Mucosa of descending colon (tissue), 3 donors: ENCODE data around the gene MYO5B. TPM values are rescaled to one million over a fixed set of nuclear protein-coding genes. Genes with fewer than 3 reads are reported as not detected.

Experiments
- ATAC-seq: fragments of 200-7000 bp; cut with Tn5 transposase; one replicate; pipeline ENCODE4 v1.9.1; 2020; ENCODE audit warnings: mild to moderate bottlenecking, moderate library complexity
- DNase-seq, 3 donors: peaks; one replicate each; pipeline ENCODE4 v3.0.0-alpha.2; 2020
- H3K36me3 ChIP-seq: fragments of 200-600 bp; one replicate; pipeline ENCODE4 v1.8.0; 2021; ENCODE audit warnings: low read depth, mild to moderate bottlenecking
- H3K4me1 ChIP-seq: fragments of 200-600 bp; one replicate; pipeline ENCODE4 v1.8.0; 2021; ENCODE audit warnings: low read depth, mild to moderate bottlenecking
- H3K4me3 ChIP-seq: fragments of 200-600 bp; one replicate; pipeline ENCODE4 v1.8.0; 2021; ENCODE audit warnings: mild to moderate bottlenecking
- H3K9me3 ChIP-seq: fragments of 200-600 bp; one replicate; pipeline ENCODE4 v1.8.0; 2021; ENCODE audit warnings: mild to moderate bottlenecking
- CTCF ChIP-seq: fragments of 200-600 bp; IDR thresholded peaks from one replicate; pipeline ENCODE4 v1.8.0; 2022; ENCODE audit warnings: antibody characterized with exemption, mild to moderate bottlenecking
- intact Hi-C, 2 donors: fragments of 100-400 bp; cut with DNase I in 1 of 2; cut with micrococcal nuclease in 1 of 2; formaldehyde crosslinking; loops; one replicate each; pipeline versions ENCODE4 v1.11.0 to v1.11.1; 2022; cut with DNase I, micrococcal nuclease
- total RNA-seq, 3 donors: library from RNA; stranded (reverse); fragmentation: NEBNext Ultra II Directional in 2 of 3; extraction: Animal tissue kit (Norgen Biotek cat#: 25700) in 2 of 3; gene quantifications; one replicate each; pipeline versions ENCODE4 v1.2.1 to v1.2.4, GENCODE V29; 2021 to 2023
- donor health status: DM: no; HTN: no; CAD: no; lungs with moderate emphysema.
- donor health status: DM: no; HTN: no; CAD: no.
- donor health status: DM: no; HTN: yes; CAD: no.

Gene MYO5B
- total RNA-seq, 3 donors from 2014 or later: 52.7 to 179 (median 120) TPM

- DNase-seq (no peak), ATAC-seq (peak; percentile 84)
- peaks cover 4% of the 10 kb centered on the region for H3K4me1 ChIP-seq
- H3K4me3 ChIP-seq: no peak overlapping the region
- TF ChIP-seq CTCF: no peak
- intact Hi-C loops: no loop called here
- no peaks in the 10 kb centered on the region for H3K36me3 ChIP-seq
- no peaks in the 10 kb centered on the region for H3K9me3 ChIP-seq
Measured at GRCh38 chr18:50144540-50144939, 50.4 kb downstream of the MYO5B start.

GRCh38 chr18:50143886-50144285, 51.1 kb downstream of the MYO5B start:
- Histone ChIP-seq H3K36me3 (no peaks in the 10 kb centered on the region), H3K9me3 (no peaks in the 10 kb centered on the region), H3K4me3 (no peak overlapping the region), H3K4me1 (peaks cover 4% of the 10 kb centered on the region)
- intact Hi-C loops: no loop called here
- no peak for DNase-seq
- peak; percentile 74 for ATAC-seq
- TF ChIP-seq CTCF: no peak

GRCh38 chr18:50143294-50143693, 51.7 kb downstream of the MYO5B start:
- intact Hi-C loops: no loop called here
- peaks cover 4% of the 10 kb centered on the region for H3K4me1 ChIP-seq
- ATAC-seq (no peak), DNase-seq (no peak)
- no peak for TF ChIP-seq CTCF
- H3K36me3 ChIP-seq: no peaks in the 10 kb centered on the region
- H3K9me3 ChIP-seq: no peaks in the 10 kb centered on the region
- H3K4me3 ChIP-seq: no peak overlapping the region

- intact Hi-C loops: no loop called here
- ATAC-seq (no peak), DNase-seq (no peak)
- Histone ChIP-seq H3K9me3 (no peaks in the 10 kb centered on the region), H3K4me3 (no peak overlapping the region), H3K4me1 (peaks cover 4% of the 10 kb centered on the region), H3K36me3 (no peaks in the 10 kb centered on the region)
- TF ChIP-seq CTCF: no peak
Measured at GRCh38 chr18:50142441-50143120, 52.4 kb downstream of the MYO5B start.

GRCh38 chr18:50138181-50139064, 56.5 kb downstream of the MYO5B start:
- intact Hi-C loops: no loop called here
- ATAC-seq (no peak), DNase-seq (no peak)
- no peak for TF ChIP-seq CTCF
- no peaks in the 10 kb centered on the region for H3K36me3 ChIP-seq
- peaks cover 2% of the 10 kb centered on the region for H3K4me1 ChIP-seq
- H3K9me3 ChIP-seq: no peaks in the 10 kb centered on the region
- H3K4me3 ChIP-seq: no peak overlapping the region
